Measurements from ENCODE around the gene DHX40.

The DHX40 gene

DNA sequence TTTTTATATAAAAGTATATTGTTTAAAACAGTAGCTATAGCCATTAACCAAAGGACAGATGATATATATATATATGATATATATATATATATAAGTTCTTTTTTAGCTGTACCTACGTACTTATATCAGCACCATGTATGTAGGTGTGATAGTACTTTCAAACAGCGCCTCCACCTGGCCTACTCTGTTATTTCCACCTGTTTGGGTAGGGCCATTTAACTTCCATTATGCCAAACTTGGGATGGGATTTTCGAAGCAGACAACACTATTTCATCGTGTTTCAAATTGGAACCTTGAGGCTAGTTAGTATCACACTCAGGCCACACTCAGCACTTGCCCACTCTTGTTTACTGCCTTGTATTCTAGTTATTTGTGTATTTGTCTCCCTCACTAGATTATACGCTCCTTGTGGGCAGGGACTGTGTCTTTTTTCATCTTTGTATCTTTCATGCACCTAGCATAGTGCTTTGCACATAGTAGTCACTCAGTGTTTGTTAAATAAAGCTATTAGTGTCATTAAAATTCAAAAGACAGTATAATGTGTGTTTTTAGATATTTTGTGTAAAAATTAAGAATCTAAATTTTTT, 42.5 kb downstream of the DHX40 start:
- no peaks in the 10 kb centered on the region for H3K9me3 ChIP-seq (ENCODE audit: insufficient read depth, low read length)
- no peak for DNase-seq (ENCODE audit: low read depth, low spot score)
- H3K36me3 ChIP-seq (ENCODE audit: insufficient read depth, insufficient read length, low read length) = peaks cover 40% of the 10 kb centered on the region
- no peaks in the 10 kb centered on the region for H3K4me1 ChIP-seq (ENCODE audit: insufficient read depth, insufficient read length)
- H3K27me3 ChIP-seq (ENCODE audit: insufficient read depth, insufficient read length) = no peaks in the 10 kb centered on the region
- no peak overlapping the region for H3K4me3 ChIP-seq (ENCODE audit: insufficient read length, low read depth)
- TF ChIP-seq SUZ12 (IDR thresholded peaks at IDR 0.05; ENCODE audit: extremely low read depth, insufficient read depth, insufficient read length) = no peak
- TF ChIP-seq ZNF274 (IDR thresholded peaks at IDR 0.05; ENCODE audit: low read depth, low read length) = no peak
- TF ChIP-seq YY1 (IDR thresholded peaks at IDR 0.05; ENCODE audit: insufficient read depth, insufficient read length) = no peak
- H3K9ac ChIP-seq (ENCODE audit: insufficient read length, low read depth) = no peak overlapping the region

GRCh38 chr17:59611503-59611902, 46.1 kb downstream of the DHX40 start:
- TF ChIP-seq SUZ12 (IDR thresholded peaks at IDR 0.05; ENCODE audit: extremely low read depth, insufficient read depth, insufficient read length) (no peak), ZNF274 (IDR thresholded peaks at IDR 0.05; ENCODE audit: low read depth, low read length) (no peak), YY1 (IDR thresholded peaks at IDR 0.05; ENCODE audit: insufficient read depth, insufficient read length) (no peak)
- no peaks in the 10 kb centered on the region for H3K9me3 ChIP-seq (ENCODE audit: insufficient read depth, low read length)
- no peaks in the 10 kb centered on the region for H3K27me3 ChIP-seq (ENCODE audit: insufficient read depth, insufficient read length)
- H3K36me3 ChIP-seq (ENCODE audit: insufficient read depth, insufficient read length, low read length) = peaks cover 24% of the 10 kb centered on the region
- H3K4me1 ChIP-seq (ENCODE audit: insufficient read depth, insufficient read length) = no peaks in the 10 kb centered on the region
- H3K4me3 ChIP-seq (ENCODE audit: insufficient read length, low read depth) = no peak overlapping the region
- DNase-seq (ENCODE audit: low read depth, low spot score) = no peak
- no peak overlapping the region for H3K9ac ChIP-seq (ENCODE audit: insufficient read length, low read depth)

GRCh38 chr17:59616253-59616920, 51.0 kb downstream of the DHX40 start:
- Histone ChIP-seq H3K9ac (ENCODE audit: insufficient read length, low read depth) (no peak overlapping the region), H3K4me1 (ENCODE audit: insufficient read depth, insufficient read length) (no peaks in the 10 kb centered on the region)
- DNase-seq (ENCODE audit: low read depth, low spot score) = no peak

GRCh38 chr17:59617156-59617732, 51.8 kb downstream of the DHX40 start:
- no peak for DNase-seq (ENCODE audit: low read depth, low spot score)
- Histone ChIP-seq H3K9ac (ENCODE audit: insufficient read length, low read depth) (peak overlapping the region; percentile 6), H3K27me3 (ENCODE audit: insufficient read depth, insufficient read length) (no peaks in the 10 kb centered on the region), H3K4me1 (ENCODE audit: insufficient read depth, insufficient read length) (no peaks in the 10 kb centered on the region), H3K9me3 (ENCODE audit: insufficient read depth, low read length) (no peaks in the 10 kb centered on the region), H3K36me3 (ENCODE audit: insufficient read depth, insufficient read length, low read length) (peaks cover 12% of the 10 kb centered on the region), H3K4me3 (ENCODE audit: insufficient read length, low read depth) (no peak overlapping the region)
- TF ChIP-seq SUZ12 (IDR thresholded peaks at IDR 0.05; ENCODE audit: extremely low read depth, insufficient read depth, insufficient read length) (no peak), YY1 (IDR thresholded peaks at IDR 0.05; ENCODE audit: insufficient read depth, insufficient read length) (no peak), ZNF274 (IDR thresholded peaks at IDR 0.05; ENCODE audit: low read depth, low read length) (no peak)

More at GRCh38 chr17:59616253-59616920, 51.0 kb downstream of the DHX40 start:
- Histone ChIP-seq H3K4me3 (ENCODE audit: insufficient read length, low read depth) (no peak overlapping the region), H3K36me3 (ENCODE audit: insufficient read depth, insufficient read length, low read length) (peaks cover 4% of the 10 kb centered on the region), H3K9me3 (ENCODE audit: insufficient read depth, low read length) (no peaks in the 10 kb centered on the region), H3K27me3 (ENCODE audit: insufficient read depth, insufficient read length) (no peaks in the 10 kb centered on the region)
- TF ChIP-seq SUZ12 (IDR thresholded peaks at IDR 0.05; ENCODE audit: extremely low read depth, insufficient read depth, insufficient read length) (no peak), YY1 (IDR thresholded peaks at IDR 0.05; ENCODE audit: insufficient read depth, insufficient read length) (no peak), ZNF274 (IDR thresholded peaks at IDR 0.05; ENCODE audit: low read depth, low read length) (no peak)

DNA sequence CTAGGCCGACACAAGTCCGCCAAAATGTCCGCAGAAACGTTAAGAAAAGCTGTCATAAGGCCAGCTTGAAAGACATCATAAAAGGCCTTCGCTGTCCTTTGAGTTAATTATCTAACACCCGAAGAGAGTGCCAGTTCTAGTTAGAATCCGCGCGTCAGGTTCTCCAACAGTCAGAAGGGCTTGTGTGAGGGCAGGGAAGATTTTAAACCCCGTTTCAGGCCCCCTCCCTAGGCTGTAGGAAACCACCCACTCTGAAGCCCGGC, 53.6 kb downstream of the DHX40 start:
- Histone ChIP-seq H3K4me3 (ENCODE audit: insufficient read length, low read depth) (peak overlapping the region; percentile 94), H3K4me1 (ENCODE audit: insufficient read depth, insufficient read length) (no peaks in the 10 kb centered on the region), H3K9me3 (ENCODE audit: insufficient read depth, low read length) (no peaks in the 10 kb centered on the region), H3K36me3 (ENCODE audit: insufficient read depth, insufficient read length, low read length) (peaks cover 28% of the 10 kb centered on the region), H3K9ac (ENCODE audit: insufficient read length, low read depth) (peak overlapping the region; percentile 97), H3K27me3 (ENCODE audit: insufficient read depth, insufficient read length) (no peaks in the 10 kb centered on the region)
- DNase-seq (ENCODE audit: low read depth, low spot score) = no peak
- TF ChIP-seq YY1 (IDR thresholded peaks at IDR 0.05; ENCODE audit: insufficient read depth, insufficient read length) (no peak), SUZ12 (IDR thresholded peaks at IDR 0.05; ENCODE audit: extremely low read depth, insufficient read depth, insufficient read length) (no peak), ZNF274 (IDR thresholded peaks at IDR 0.05; ENCODE audit: low read depth, low read length) (no peak)

GRCh38 chr17:59619298-59620063, 54.1 kb downstream of the DHX40 start, which contains the start of gene CLTC:
Gene CLTC (plus strand): TSS chr17:59619895. CDS start chr17:59620132, 237 bp downstream.
- DNase-seq (ENCODE audit: low read depth, low spot score) = peak; percentile 91
- Histone ChIP-seq H3K36me3 (ENCODE audit: insufficient read depth, insufficient read length, low read length) (peaks cover 33% of the 10 kb centered on the region), H3K4me1 (ENCODE audit: insufficient read depth, insufficient read length) (no peaks in the 10 kb centered on the region), H3K4me3 (ENCODE audit: insufficient read length, low read depth) (peak within 1 kb of the TSS; percentile 94), H3K9ac (ENCODE audit: insufficient read length, low read depth) (peak within 1 kb of the TSS; percentile 97), H3K9me3 (ENCODE audit: insufficient read depth, low read length) (no peaks in the 10 kb centered on the region), H3K27me3 (ENCODE audit: insufficient read depth, insufficient read length) (no peaks in the 10 kb centered on the region)
- TF ChIP-seq YY1 (IDR thresholded peaks at IDR 0.05; ENCODE audit: insufficient read depth, insufficient read length) (peak; percentile 75), ZNF274 (IDR thresholded peaks at IDR 0.05; ENCODE audit: low read depth, low read length) (no peak)

DNA sequence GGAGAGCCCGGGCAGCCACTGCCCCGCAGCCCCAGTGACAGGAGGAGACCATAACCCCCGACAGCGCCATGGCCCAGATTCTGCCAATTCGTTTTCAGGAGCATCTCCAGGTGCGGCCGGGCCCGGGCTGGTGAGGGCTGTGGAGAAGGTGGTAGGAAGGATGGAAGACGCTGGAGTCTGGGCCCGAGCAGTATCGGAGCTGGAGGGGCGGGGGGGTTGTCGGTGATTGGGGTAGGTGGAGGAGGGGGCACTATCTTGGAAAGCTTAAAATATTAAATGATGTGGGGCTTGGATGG, 54.6 kb downstream of the DHX40 start:
- H3K4me1 ChIP-seq (ENCODE audit: insufficient read depth, insufficient read length) = no peaks in the 10 kb centered on the region
- DNase-seq (ENCODE audit: low read depth, low spot score) = no peak
- no peak for TF ChIP-seq ZNF274 (IDR thresholded peaks at IDR 0.05; ENCODE audit: low read depth, low read length)
- no peak for TF ChIP-seq SUZ12 (IDR thresholded peaks at IDR 0.05; ENCODE audit: extremely low read depth, insufficient read depth, insufficient read length)
- TF ChIP-seq YY1 (IDR thresholded peaks at IDR 0.05; ENCODE audit: insufficient read depth, insufficient read length) = no peak

More for the DNA sequence above, 54.6 kb downstream of the DHX40 start:
- Histone ChIP-seq H3K9me3 (ENCODE audit: insufficient read depth, low read length) (no peaks in the 10 kb centered on the region), H3K4me3 (ENCODE audit: insufficient read length, low read depth) (peak overlapping the region; percentile 94), H3K9ac (ENCODE audit: insufficient read length, low read depth) (peak overlapping the region; percentile 97), H3K36me3 (ENCODE audit: insufficient read depth, insufficient read length, low read length) (peaks cover 33% of the 10 kb centered on the region), H3K27me3 (ENCODE audit: insufficient read depth, insufficient read length) (no peaks in the 10 kb centered on the region)
